HG03571 (cell line): Measurements from ENCODE around the gene ADCY10.
A peak's percentile ranks its signal among the peaks of the same experiment; 100 is the strongest.
"Not testable (repeated sequence)": the region's sequence is repeated elsewhere in the genome, so short reads cannot be mapped to it uniquely, and the experiment has no call there.

Source experiments
- ATAC-seq: cut with Tn5 transposase; IDR thresholded peaks from one replicate; pipeline ENCODE4 v1.9.1; 2021; ENCODE audit not compliant: unreplicated experiment

ADCY10 gene

DNA sequence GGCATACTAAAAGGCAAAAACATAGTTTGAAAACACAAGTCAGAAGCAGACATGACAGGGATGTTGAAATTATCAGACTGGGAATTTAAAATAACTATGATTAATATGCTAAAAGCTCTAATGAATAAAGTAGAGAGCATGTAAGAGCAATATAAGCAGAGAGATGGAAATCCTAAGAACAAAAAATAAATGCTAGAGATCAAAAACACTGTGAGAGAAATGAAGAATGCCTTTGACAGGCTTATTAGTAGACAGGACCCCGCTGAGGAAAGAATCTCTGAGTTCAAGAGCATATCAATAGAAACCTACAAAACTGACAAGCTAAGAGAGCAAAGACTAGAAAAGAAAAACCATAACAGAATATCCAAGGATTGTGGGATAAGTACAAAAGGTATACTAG lies 98.3 kb downstream of the ADCY10 start:
- ATAC-seq: no peak

DNA sequence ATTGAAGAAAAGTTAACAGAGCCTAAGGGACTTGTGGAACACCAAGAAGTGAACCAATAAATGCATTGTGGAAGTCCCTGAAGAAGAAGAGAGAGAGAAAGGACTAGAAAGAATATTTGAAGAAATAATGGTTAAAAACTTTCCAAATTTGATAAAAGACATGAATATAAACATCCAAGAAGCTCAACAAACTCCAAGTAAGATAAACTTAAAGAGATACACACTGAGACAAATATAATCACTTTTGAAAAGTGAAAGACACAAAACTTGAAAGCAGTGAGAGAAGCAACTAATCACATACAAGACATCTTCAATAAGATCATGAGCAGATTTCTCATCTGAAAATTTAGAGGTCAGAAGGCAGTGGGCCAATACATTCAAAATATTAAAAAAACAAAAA lies 101.0 kb downstream of the ADCY10 start:
- ATAC-seq: no peak

DNA sequence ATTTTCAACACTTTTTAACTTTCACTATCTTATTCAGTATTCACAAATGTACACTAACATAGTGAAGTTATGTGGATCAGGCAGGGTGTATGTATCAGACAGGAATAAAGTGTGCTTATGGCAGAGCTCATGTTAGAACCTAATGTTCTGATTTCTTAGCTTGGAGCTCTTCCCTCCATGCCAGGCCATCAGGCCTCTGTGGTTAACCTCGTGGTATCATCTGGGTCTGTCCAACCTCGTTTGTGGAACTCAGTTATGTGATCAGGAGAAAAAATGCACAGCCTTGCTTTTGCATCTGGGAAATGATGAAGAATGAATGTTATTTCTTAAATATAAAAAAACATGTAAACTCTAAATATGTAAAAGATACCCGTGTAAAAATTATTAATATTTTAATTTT lies 105.2 kb downstream of the ADCY10 start:
- no peak for ATAC-seq

GRCh38 chr1:167808104-167808503 lies 105.8 kb downstream of the ADCY10 start:
- ATAC-seq: no peak

GRCh38 chr1:167806676-167807075 lies 107.3 kb downstream of the ADCY10 start:
- not testable (repeated sequence) for ATAC-seq

DNA sequence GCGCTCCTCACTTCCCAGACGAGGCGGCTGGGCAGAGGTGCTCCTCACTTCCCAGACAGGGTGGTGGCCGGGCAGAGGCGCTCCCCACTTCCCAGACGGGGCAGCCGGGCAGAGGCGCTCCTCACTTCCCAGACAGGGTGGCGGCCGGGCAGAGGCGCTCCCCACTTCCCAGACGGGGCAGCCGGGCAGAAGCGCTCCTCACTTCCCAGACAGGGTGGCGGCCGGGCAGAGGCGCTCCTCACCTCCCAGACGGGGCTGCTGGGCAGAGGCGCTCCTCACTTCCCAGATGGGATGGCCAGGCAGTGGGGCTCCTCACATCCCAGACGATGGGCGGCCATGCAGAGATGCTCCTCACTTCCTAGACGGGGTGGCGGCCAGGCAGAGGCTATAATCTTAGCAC lies 107.7 kb downstream of the ADCY10 start:
- ATAC-seq: not testable (repeated sequence)

GRCh38 chr1:167805041-167805556 lies 108.8 kb downstream of the ADCY10 start:
- peak; percentile 46 for ATAC-seq

DNA sequence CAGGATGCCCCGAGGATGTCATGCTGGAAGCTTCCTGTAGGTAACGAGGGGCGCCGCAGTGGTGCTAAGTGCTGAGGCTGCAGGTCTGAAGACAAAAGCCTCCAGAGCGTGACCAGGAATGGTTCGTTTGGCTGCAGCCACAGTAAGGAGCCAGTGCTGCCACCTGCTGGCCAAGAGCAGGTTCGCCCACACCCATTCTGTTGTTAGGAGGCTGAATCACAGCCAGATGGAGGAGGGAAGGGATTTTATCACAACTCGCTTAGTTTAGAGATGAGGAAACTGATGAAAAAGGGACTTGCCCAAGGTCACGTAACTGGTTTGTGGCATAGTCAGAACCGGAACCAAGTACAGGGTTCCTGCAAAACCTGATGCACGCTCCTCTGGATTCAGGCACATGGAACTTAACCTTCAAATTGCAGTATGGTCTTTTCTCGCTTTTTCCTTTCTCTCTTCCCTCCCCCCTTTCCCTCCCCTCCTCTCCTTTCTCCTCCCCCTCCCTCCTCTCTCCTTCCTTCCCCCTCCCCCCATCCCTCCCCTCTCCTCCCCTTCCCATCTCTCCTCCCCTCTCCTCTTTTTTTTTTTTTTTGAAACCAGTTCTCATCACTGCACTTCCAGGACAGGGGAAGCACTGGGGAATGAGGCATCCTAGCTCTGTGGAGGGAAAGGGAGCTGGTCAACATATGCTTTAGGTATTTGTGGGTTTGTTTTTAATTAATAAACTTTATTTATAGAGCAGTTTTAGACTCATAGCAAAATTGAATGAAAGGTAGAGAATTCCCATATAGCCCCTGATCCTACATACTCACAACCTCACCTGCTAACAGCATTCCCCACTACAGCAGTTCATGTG lies 110.4 kb downstream of the ADCY10 start:
- ATAC-seq: peak; percentile 84

DNA sequence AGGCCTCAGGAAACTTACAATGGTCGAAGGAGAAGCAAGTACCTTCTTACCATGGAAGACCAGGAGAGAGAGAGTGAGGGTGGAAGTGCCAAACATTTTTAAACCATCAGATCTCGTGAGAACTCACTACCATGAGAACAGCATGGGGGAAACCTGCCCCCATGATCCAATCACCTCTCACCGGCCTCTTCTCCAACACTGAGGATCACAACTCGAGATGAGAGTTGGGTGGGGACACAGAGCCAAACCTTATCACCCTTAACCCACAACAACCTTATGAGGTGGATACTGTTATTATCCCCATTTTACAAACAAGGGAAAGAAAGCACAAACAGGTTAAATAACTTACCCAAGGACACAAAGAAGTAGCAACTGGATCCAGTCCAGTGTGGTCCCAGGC lies 111.7 kb downstream of the ADCY10 start:
- ATAC-seq: no peak

GRCh38 chr1:167800251-167800650 lies 113.7 kb downstream of the ADCY10 start:
- no peak for ATAC-seq

DNA sequence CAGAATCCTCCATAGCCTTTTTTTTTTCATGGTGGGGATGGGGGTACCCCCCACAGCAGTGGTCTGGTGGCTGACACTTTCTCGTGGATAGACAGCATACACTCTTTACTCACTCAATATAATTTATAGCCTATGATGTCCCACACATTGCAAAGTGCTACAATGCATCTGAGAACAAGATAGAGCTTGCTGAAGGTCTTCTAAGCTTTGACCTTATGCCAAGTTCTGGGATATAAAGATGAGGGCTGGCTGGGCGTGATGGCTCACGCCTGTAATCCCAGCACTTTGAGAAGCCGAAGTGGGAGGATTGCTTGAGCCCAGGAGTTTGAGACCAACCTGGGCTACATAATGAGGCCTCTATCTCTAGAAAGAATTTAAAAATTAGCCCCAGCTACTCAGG lies 114.2 kb downstream of the ADCY10 start:
- ATAC-seq: no peak

- ATAC-seq: no peak
Observed at GRCh38 chr1:167798952-167799351, 115.0 kb downstream of the ADCY10 start.

DNA sequence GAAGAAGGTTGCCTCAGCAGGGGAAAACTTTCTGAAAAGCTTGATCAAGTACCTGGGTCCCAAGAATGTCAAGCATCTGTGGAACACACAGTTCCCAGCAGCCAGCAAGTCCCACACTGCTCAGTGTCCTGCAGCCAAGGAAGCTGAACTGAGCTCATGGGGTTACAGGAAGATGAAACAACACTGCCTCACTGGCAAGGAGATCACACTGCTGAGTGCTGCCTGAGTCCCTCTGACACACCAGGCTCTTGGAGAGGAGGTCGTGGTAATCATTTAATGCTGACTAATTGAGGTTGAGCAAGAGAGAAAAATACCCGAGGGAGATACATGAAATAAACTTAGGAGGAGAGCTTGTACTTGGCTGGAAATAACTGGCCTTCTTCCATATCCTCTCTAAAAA lies 116.9 kb downstream of the ADCY10 start:
- ATAC-seq: no peak

DNA sequence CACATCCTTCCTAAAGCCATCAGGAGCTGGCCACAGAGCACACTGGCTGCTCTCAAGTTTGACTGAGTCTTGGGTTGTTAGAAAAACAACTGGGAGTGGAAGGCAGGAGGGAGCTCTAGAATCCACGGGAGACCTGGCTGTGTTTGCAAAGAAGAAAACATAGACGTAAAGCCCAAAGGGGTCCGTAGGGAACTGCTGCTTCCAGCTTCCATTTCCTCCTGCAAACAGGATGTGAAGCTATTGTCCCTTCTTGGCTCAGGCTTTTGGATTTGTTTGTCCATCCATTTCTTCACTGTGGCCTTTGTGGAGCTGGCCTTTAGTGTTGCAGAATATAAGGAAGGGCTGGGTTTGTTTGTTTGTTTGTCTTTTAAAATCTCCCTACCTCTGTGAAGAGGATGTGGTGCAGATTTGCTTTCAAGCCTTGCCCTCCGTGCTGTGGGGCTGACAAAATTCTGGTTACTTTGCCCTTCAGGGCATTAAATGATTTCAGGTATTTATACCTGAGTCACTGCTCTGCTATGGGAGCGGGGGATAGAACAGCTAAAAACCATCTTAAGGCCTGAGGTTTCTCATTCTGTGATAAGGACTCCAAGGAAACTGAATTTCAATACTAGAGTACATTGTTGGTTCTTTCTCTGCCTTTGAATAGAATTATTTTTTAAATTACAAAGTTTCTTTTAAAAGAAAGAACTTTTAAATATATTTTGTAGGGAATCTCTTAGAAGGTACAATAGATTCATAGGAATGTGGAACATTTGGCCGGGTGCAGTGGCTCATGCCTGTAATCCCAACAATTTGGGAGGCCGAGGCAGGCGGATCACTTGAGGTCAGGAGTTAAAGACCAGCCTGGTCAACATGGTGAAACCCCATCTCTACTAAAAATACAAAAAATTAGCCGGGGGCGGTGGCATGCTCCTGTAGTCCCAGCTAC lies 117.9 kb downstream of the ADCY10 start:
- ATAC-seq: no peak

DNA sequence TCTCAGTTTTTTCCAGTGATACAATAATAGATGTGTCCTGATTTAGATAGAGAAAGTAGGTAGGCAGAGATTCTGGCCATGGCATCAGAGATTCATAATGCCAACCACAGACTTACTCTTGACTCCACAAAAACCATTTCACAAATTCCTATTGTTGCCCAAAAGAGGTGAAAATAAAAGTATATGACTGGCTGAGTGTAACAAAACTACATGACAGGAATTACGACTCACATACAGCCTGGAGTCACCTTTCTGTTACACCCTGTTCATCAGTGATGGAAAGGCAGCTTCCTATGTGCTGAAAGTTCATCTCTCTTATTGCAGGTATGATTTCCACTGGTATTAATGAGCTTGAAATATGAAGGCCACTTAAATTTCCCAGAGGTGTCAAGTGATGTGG lies 119.9 kb downstream of the ADCY10 start:
- ATAC-seq: no peak

- ATAC-seq: no peak
Observed at GRCh38 chr1:167792188-167792565, 121.8 kb downstream of the ADCY10 start.

- no peak for ATAC-seq
Observed at GRCh38 chr1:167791281-167792187, 122.4 kb downstream of the ADCY10 start.

- no peak for ATAC-seq
Observed at GRCh38 chr1:167790117-167790516, 123.8 kb downstream of the ADCY10 start.

GRCh38 chr1:167789501-167789900 lies 124.4 kb downstream of the ADCY10 start:
- ATAC-seq: no peak

DNA sequence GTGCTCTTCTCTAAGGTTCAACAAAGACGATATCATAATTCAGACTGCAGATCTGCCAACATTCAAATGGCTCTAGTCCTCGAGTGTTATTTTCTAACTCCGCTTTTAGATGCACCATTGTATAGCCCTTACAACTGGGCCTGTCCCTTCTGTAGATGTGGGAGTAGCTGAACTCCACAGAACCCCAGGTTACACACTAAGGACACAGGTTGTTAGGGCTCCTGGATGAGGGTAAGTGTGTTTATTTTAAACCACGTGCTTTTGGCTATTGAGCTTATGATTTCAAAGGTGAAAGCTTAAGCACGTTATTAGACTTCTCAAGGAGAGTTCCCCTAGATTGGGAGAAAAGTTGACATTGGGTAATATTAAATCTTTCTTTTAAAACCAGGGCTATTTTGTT lies 127.4 kb downstream of the ADCY10 start:
- ATAC-seq: no peak
